ENCODE measurements around the gene PPIH. TPM values are rescaled to one million over a fixed set of nuclear protein-coding genes. Genes with fewer than 3 reads are reported as not detected.
A peak's percentile ranks its signal among the peaks of the same experiment; 100 is the strongest.
"Not testable (repeated sequence)": the region's sequence is repeated elsewhere in the genome, so short reads cannot be mapped to it uniquely, and the experiment has no call there.

Gene PPIH
- total RNA-seq (2014; rRNA removed; shearing (Covaris generic)) (22.7 and 35.9 TPM in 2 replicates), polyA plus RNA-seq (2016; fragmentation: Nextera tagmentation; extraction: Ambion mirVana) (35.1 and 37.1 TPM in 2 replicates)

- H3K9ac ChIP-seq = peak within 1 kb of the TSS; percentile 87
- peak; percentile 99 for DNase-seq
- H3K4me1 ChIP-seq (ENCODE audit: insufficient read depth) = peaks cover 9% of the 10 kb centered on the region; the same call in 1 of the 2 replicates
- no peaks in the 10 kb centered on the region for H3K9me3 ChIP-seq (ENCODE audit: low read depth)
- no peaks in the 10 kb centered on the region for H4K20me1 ChIP-seq (ENCODE audit: insufficient read depth)
- 0 to 1% methylated on average over 53 of the region's 53 CpGs for WGBS, 2 experiments (ENCODE audit: low coverage in 1 of 2, low lambda C conversion rate in 2 of 2, missing lambda C conversion rate in 2 of 2)
- in situ Hi-C loops (cut with MboI) = no loop called here
- H3K79me2 ChIP-seq (ENCODE audit: insufficient read depth) = peaks cover 41% of the 10 kb centered on the region
- peak within 1 kb of the TSS; percentile 91 for H3K4me2 ChIP-seq (ENCODE audit: unreplicated experiment)
- H2AFZ ChIP-seq = peak within 1 kb of the TSS; percentile 97
- TF ChIP-seq EZH2phosphoT487 (IDR thresholded peaks at IDR 0.05; ENCODE audit: insufficient read depth, low read depth) (no peak), EZH2 (IDR thresholded peaks at IDR 0.05; ENCODE audit: insufficient read depth, poor library complexity, severe bottlenecking) (no peak)
- H3F3A ChIP-seq (ENCODE audit: insufficient read depth) = no peaks in the 10 kb centered on the region
- no peaks in the 10 kb centered on the region for H3K27me3 ChIP-seq (replicated peaks; ENCODE audit: insufficient read depth)
- H3K4me3 ChIP-seq = peak within 1 kb of the TSS; percentile 85
- no peaks in the 10 kb centered on the region for H3K9me2 ChIP-seq (ENCODE audit: insufficient read depth)
- peak within 1 kb of the TSS; percentile 73 for H3K27ac ChIP-seq
- no peaks in the 10 kb centered on the region for H3K36me3 ChIP-seq (ENCODE audit: low read depth)
These were observed at the start of gene PPIH for GRCh38 chr1:42657981-42658876. Gene PPIH (plus strand): TSS chr1:42658423. CDS start chr1:42658447, 24 bp downstream.

DNA sequence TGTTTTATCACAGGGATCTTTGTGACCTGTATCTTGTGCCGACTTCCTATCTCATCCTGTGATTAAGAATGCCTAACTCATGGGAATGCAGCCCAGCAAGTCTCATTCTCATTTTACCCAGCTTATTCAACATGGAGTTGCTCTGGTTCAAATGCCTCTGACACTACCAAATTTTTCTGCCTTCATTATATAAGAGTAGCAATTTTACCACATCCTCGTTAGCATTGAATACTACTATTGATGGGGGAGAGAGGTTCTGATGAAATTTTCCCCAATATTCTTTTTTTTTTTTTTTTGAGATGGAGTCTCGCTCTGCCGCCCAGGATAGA is 44.5 kb upstream of the PPIH start:
- Histone ChIP-seq H3K9me2 (ENCODE audit: insufficient read depth) (no peaks in the 10 kb centered on the region), H3K9ac (no peak overlapping the region), H3K4me2 (ENCODE audit: unreplicated experiment) (no peak overlapping the region), H3K27ac (no peak overlapping the region), H3K9me3 (ENCODE audit: low read depth) (no peaks in the 10 kb centered on the region), H4K20me1 (ENCODE audit: insufficient read depth) (no peaks in the 10 kb centered on the region), H2AFZ (no peak overlapping the region), H3K4me1 (ENCODE audit: insufficient read depth) (no peaks in the 10 kb centered on the region), H3K36me3 (ENCODE audit: low read depth) (no peaks in the 10 kb centered on the region), H3K79me2 (ENCODE audit: insufficient read depth) (no peaks in the 10 kb centered on the region), H3K27me3 (replicated peaks; ENCODE audit: insufficient read depth) (peaks cover 2% of the 10 kb centered on the region; the same call in 1 of the 2 replicates), H3K4me3 (no peak overlapping the region), H3F3A (ENCODE audit: insufficient read depth) (no peaks in the 10 kb centered on the region)
- in situ Hi-C loops (cut with MboI) = no loop called here
- TF ChIP-seq EZH2 (IDR thresholded peaks at IDR 0.05; ENCODE audit: insufficient read depth, poor library complexity, severe bottlenecking) (no peak), EZH2phosphoT487 (IDR thresholded peaks at IDR 0.05; ENCODE audit: insufficient read depth, low read depth) (no peak)
- 58 to 72% methylated on average over 2 to 4 of the region's 4 CpGs for WGBS, 2 experiments (ENCODE audit: low coverage in 1 of 2, low lambda C conversion rate in 2 of 2, missing lambda C conversion rate in 2 of 2)
- no peak for DNase-seq

GRCh38 chr1:42618866-42619265 is 39.4 kb upstream of the PPIH start:
- peaks cover 7% of the 10 kb centered on the region for H3K27me3 ChIP-seq (replicated peaks; ENCODE audit: insufficient read depth)
- no peaks in the 10 kb centered on the region for H3K4me1 ChIP-seq (ENCODE audit: insufficient read depth)
- H3K9ac ChIP-seq = no peak overlapping the region
- H4K20me1 ChIP-seq (ENCODE audit: insufficient read depth) = no peaks in the 10 kb centered on the region
- no peaks in the 10 kb centered on the region for H3K9me2 ChIP-seq (ENCODE audit: insufficient read depth)
- no peaks in the 10 kb centered on the region for H3K9me3 ChIP-seq (ENCODE audit: low read depth)
- H3K79me2 ChIP-seq (ENCODE audit: insufficient read depth) = no peaks in the 10 kb centered on the region
- DNase-seq = peak; percentile 22
- H2AFZ ChIP-seq = no peak overlapping the region
- in situ Hi-C loops (cut with MboI) = no loop called here
- WGBS, 2 experiments (ENCODE audit: low coverage in 1 of 2, low lambda C conversion rate in 2 of 2, missing lambda C conversion rate in 2 of 2) = 37 to 39% methylated on average over 2 of the region's 2 CpGs
- H3K4me2 ChIP-seq (ENCODE audit: unreplicated experiment) = no peak overlapping the region
- no peaks in the 10 kb centered on the region for H3K36me3 ChIP-seq (ENCODE audit: low read depth)
- no peaks in the 10 kb centered on the region for H3F3A ChIP-seq (ENCODE audit: insufficient read depth)
- H3K4me3 ChIP-seq = no peak overlapping the region
- no peak for TF ChIP-seq EZH2phosphoT487 (IDR thresholded peaks at IDR 0.05; ENCODE audit: insufficient read depth, low read depth)
- no peak for TF ChIP-seq EZH2 (IDR thresholded peaks at IDR 0.05; ENCODE audit: insufficient read depth, poor library complexity, severe bottlenecking)
- H3K27ac ChIP-seq = no peak overlapping the region

- in situ Hi-C loops (cut with MboI) = no loop called here
- H4K20me1 ChIP-seq (ENCODE audit: insufficient read depth) = no peaks in the 10 kb centered on the region
- no peak overlapping the region for H3K4me3 ChIP-seq
- H3K4me1 ChIP-seq (ENCODE audit: insufficient read depth) = no peaks in the 10 kb centered on the region
- H3K36me3 ChIP-seq (ENCODE audit: low read depth) = no peaks in the 10 kb centered on the region
- 0 to 1% methylated on average over 2 of the region's 2 CpGs for WGBS, 2 experiments (ENCODE audit: low coverage in 1 of 2, low lambda C conversion rate in 2 of 2, missing lambda C conversion rate in 2 of 2)
- peaks cover 7% of the 10 kb centered on the region for H3K27me3 ChIP-seq (replicated peaks; ENCODE audit: insufficient read depth)
- H2AFZ ChIP-seq = no peak overlapping the region
- DNase-seq = no peak
- TF ChIP-seq EZH2phosphoT487 (IDR thresholded peaks at IDR 0.05; ENCODE audit: insufficient read depth, low read depth) = no peak
- TF ChIP-seq EZH2 (IDR thresholded peaks at IDR 0.05; ENCODE audit: insufficient read depth, poor library complexity, severe bottlenecking) = no peak
- no peaks in the 10 kb centered on the region for H3K79me2 ChIP-seq (ENCODE audit: insufficient read depth)
- H3K27ac ChIP-seq = no peak overlapping the region
- no peaks in the 10 kb centered on the region for H3F3A ChIP-seq (ENCODE audit: insufficient read depth)
- no peak overlapping the region for H3K9ac ChIP-seq
- H3K9me2 ChIP-seq (ENCODE audit: insufficient read depth) = no peaks in the 10 kb centered on the region
- no peaks in the 10 kb centered on the region for H3K9me3 ChIP-seq (ENCODE audit: low read depth)
- H3K4me2 ChIP-seq (ENCODE audit: unreplicated experiment) = no peak overlapping the region
These were observed 37.9 kb upstream of the PPIH start for GRCh38 chr1:42620307-42620706.

DNA sequence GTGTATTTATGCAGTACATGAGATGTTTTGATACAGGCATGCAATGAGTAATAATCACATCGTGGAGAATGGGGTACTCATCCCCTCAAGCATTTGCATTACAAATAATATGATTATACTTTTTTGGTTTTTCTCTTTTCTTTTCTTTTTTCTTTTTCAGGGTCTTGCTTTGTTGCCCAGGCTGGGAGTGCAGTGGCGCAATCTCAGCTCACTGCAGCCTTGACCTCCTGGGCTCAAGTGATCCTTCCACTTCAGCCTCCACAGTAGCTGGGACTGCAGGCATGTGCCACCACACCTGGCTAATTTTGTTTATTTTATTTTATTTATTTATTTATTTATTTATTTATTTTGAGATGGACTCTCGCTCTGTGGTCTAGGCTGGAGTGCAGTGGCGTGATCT is 37.0 kb upstream of the PPIH start:
- H3K4me1 ChIP-seq (ENCODE audit: insufficient read depth); H3K36me3 ChIP-seq (ENCODE audit: low read depth); H4K20me1 ChIP-seq (ENCODE audit: insufficient read depth); H3K9me2 ChIP-seq (ENCODE audit: insufficient read depth); in situ Hi-C loops (cut with MboI); DNase-seq; H3K9me3 ChIP-seq (ENCODE audit: low read depth); H3F3A ChIP-seq (ENCODE audit: insufficient read depth); H3K9ac ChIP-seq; H3K27me3 ChIP-seq (replicated peaks; ENCODE audit: insufficient read depth); H3K4me3 ChIP-seq; H3K27ac ChIP-seq; H3K79me2 ChIP-seq (ENCODE audit: insufficient read depth); H3K4me2 ChIP-seq (ENCODE audit: unreplicated experiment); H2AFZ ChIP-seq: not testable (repeated sequence)
- WGBS, 2 experiments (ENCODE audit: low coverage in 1 of 2, low lambda C conversion rate in 2 of 2, missing lambda C conversion rate in 2 of 2) = 72 to 78% methylated on average over 4 of the region's 4 CpGs

DNA sequence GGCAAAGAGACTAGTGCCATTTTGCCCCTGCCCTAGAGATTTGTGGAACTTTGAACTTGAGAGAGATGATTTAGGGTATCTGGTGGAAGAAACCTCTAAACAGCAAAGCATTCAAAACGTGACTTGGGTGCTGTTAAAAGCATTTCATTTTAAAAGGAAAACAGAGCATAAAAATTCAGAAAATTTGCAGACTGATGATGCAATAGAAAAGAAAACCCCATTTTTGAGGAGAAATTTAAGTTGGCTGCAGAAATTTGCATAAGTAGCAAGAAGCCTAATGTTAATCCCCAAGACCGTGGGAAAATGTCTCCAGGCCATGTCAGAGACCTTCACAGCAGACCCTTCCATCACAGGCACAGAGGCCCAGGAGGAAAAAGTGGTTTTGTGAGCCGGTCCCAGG is 31.0 kb upstream of the PPIH start:
- H3K36me3 ChIP-seq (ENCODE audit: low read depth); in situ Hi-C loops (cut with MboI); H2AFZ ChIP-seq; H3K4me2 ChIP-seq (ENCODE audit: unreplicated experiment); H3K9me2 ChIP-seq (ENCODE audit: insufficient read depth); H3K27ac ChIP-seq; H3K9ac ChIP-seq; DNase-seq; H3K27me3 ChIP-seq (replicated peaks; ENCODE audit: insufficient read depth); H3K4me1 ChIP-seq (ENCODE audit: insufficient read depth); H3K4me3 ChIP-seq; H3K79me2 ChIP-seq (ENCODE audit: insufficient read depth); H3K9me3 ChIP-seq (ENCODE audit: low read depth); H3F3A ChIP-seq (ENCODE audit: insufficient read depth); H4K20me1 ChIP-seq (ENCODE audit: insufficient read depth): not testable (repeated sequence)
- 28 to 33% methylated on average over 3 of the region's 3 CpGs for WGBS, 2 experiments (ENCODE audit: low coverage in 1 of 2, low lambda C conversion rate in 2 of 2, missing lambda C conversion rate in 2 of 2)
